A549 (cell line): ENCODE measurements around the gene FUBP1. TPM values are rescaled to one million over a fixed set of nuclear protein-coding genes. Genes with fewer than 3 reads are reported as not detected.
"Not testable (repeated sequence)": the region's sequence is repeated elsewhere in the genome, so short reads cannot be mapped to it uniquely, and the experiment has no call there.

Experiments used
- ATAC-seq, 2 experiments: fragments of 200-7000 bp in 1 of 2; fragments of >200 bp in 1 of 2; cut with Nextera tagmentation in 1 of 2; cut with Tn5 transposase in 1 of 2; 3 replicates each; pipeline versions ENCODE4 v1.8.0 to v1.9.1; 2018 to 2020; ENCODE audit warnings: mild to moderate bottlenecking in 1 of 2, moderate library complexity in 1 of 2
- CTCF ChIA-PET: fragments of 300-600 bp; sonication (Branson Sonifier 250); formaldehyde crosslinking; extraction: SDS; loops from one replicate; lab custom pipeline; 2021; ENCODE audit warnings: antibody characterized with exemption, inconsistent platforms; lab: Yijun Ruan, JAX
- POLR2A ChIA-PET: fragments of 350-600 bp; formaldehyde crosslinking; extraction: SDS; loops from one replicate; lab custom pipeline; 2021; ENCODE audit warnings: antibody characterized with exemption, inconsistent platforms; lab: Yijun Ruan, JAX
- DNase-seq, 2 experiments: peaks; one replicate each; pipeline versions ENCODE4 v3.0.0 to v3.0.0-alpha.2; 2011 to 2016; ENCODE audit warnings: low read depth in 1 of 2, low spot score in 1 of 2
- FAIRE-seq: peaks from 2 replicates; lab custom pipeline; 2011; peaks lifted over from hg19 to GRCh38; lab: Jason Lieb, UNC
- H3K27ac ChIP-seq, 2 experiments: fragments of >200 bp; sonication (Bioruptor Twin); formaldehyde crosslinking; 3 replicates each; pipeline ENCODE4 v1.5.1; 2016 to 2017
- H3K4me1 ChIP-seq: fragments of >200 bp; sonication (Bioruptor Twin); formaldehyde crosslinking; 3 replicates; pipeline ENCODE4 v1.6.1; 2016
- H3K4me2 ChIP-seq: fragments of >200 bp; sonication (Bioruptor Twin); formaldehyde crosslinking; 3 replicates; pipeline ENCODE4 v1.6.1; 2016
- H3K4me3 ChIP-seq: fragments of >200 bp; sonication (Bioruptor Twin); formaldehyde crosslinking; 3 replicates; pipeline ENCODE4 v1.5.1; 2016
- H3K9me3 ChIP-seq: fragments of >200 bp; sonication (Bioruptor Twin); formaldehyde crosslinking; 3 replicates; pipeline ENCODE4 v1.6.1; 2016
- CHD2 ChIP-seq: fragments of 150-350 bp; IDR thresholded peaks from 2 replicates; pipeline ENCODE4 v1.6.1; 2014; ENCODE audit warnings: low read length; ENCODE audit not compliant: partially characterized antibody
- E2F6 ChIP-seq: IDR thresholded peaks from 2 replicates; pipeline ENCODE4 v1.6.1; 2012; ENCODE audit warnings: low read depth, borderline replicate concordance
- GATA3 ChIP-seq: IDR thresholded peaks from 2 replicates; pipeline ENCODE4 v1.6.1; 2012; ENCODE audit warnings: borderline replicate concordance
- HMGXB4 ChIP-seq: fragments of 250-450 bp; sonication (Bioruptor Pico); IDR thresholded peaks from 2 replicates; pipeline ENCODE4 v1.5.0; 2021; ENCODE audit warnings: mild to moderate bottlenecking, moderate library complexity, borderline replicate concordance
- JUN ChIP-seq, 2 experiments: fragments of >200 bp; sonication (Bioruptor Twin); formaldehyde crosslinking; IDR thresholded peaks; 2 replicates in 1 of 2; 3 replicates in 1 of 2; pipeline ENCODE4 v1.6.1; 2016 to 2017
- PHF8 ChIP-seq: fragments of 200-600 bp; sonication (generic); IDR thresholded peaks from 2 replicates; pipeline ENCODE4 v1.6.1; 2016; ENCODE audit warnings: low read depth, mild to moderate bottlenecking, antibody characterized with exemption, moderate library complexity, borderline replicate concordance
- POLR2A ChIP-seq: IDR thresholded peaks from 2 replicates; pipeline ENCODE4 v1.6.1; 2012; ENCODE audit warnings: mild to moderate bottlenecking, low read length
- POLR2AphosphoS2 ChIP-seq: conservative IDR thresholded peaks from 2 replicates; pipeline ENCODE4 v1.6.1; 2012; ENCODE audit warnings: low read length, improper control_type of control experiment, inconsistent platforms
- RAD21 ChIP-seq, 2 experiments: fragments of >200 bp in 1 of 2; sonication (Bioruptor Twin) in 1 of 2; formaldehyde crosslinking in 1 of 2; IDR thresholded peaks in 1 of 2; conservative IDR thresholded peaks in 1 of 2; 2 replicates in 1 of 2; 3 replicates in 1 of 2; pipeline ENCODE4 v1.6.1; 2012 to 2018; ENCODE audit warnings: inconsistent platforms in 1 of 2
- REST ChIP-seq: fragments of 200-600 bp; sonication (generic); IDR thresholded peaks from 2 replicates; pipeline ENCODE4 v1.6.1; 2016; ENCODE audit warnings: antibody characterized with exemption, mild to moderate bottlenecking, moderate library complexity
- RFX5 ChIP-seq: fragments of 450-650 bp; IDR thresholded peaks from 2 replicates; pipeline ENCODE4 v1.7.1; 2014; ENCODE audit warnings: antibody characterized with exemption, mild to moderate bottlenecking, moderate library complexity
- SMC3 ChIP-seq: fragments of >200 bp; sonication (Bioruptor Twin); formaldehyde crosslinking; IDR thresholded peaks from 3 replicates; pipeline ENCODE4 v1.6.1; 2018; ENCODE audit warnings: inconsistent platforms
- WGBS: methylation state at CpG from one replicate; pipeline ENCODE4 v1.1.6; 2017; ENCODE audit errors: missing lambda C conversion rate; 5-methylcytosine and 5-hydroxymethylcytosine counted together
- polyA minus RNA-seq: library from RNA; depleted of rRNA, polyadenylated mRNA; stranded (reverse); fragments of >200 nt; gene quantifications from 2 replicates; pipeline ENCODE4 v1.2.3, GENCODE V29; 2011; rRNA and poly(A)+ RNA removed
- polyA plus RNA-seq, 4 experiments: library from polyadenylated mRNA; depleted of rRNA in 3 of 4; stranded (reverse); fragments of >200 nt; fragmentation: RNase III in 1 of 4; extraction: RNeasy Plus Mini Kit Qiagen cat#74134 plus additional on column Dnase treatment in 1 of 4; gene quantifications; 2 replicates in 3 of 4; 3 replicates in 1 of 4; pipeline ENCODE4 v1.2.3, GENCODE V29; 2011 to 2017
- TF ChIP-seq, protein P1 (sequence below): fragments of >200 bp; sonication (Bioruptor Twin); formaldehyde crosslinking; IDR thresholded peaks from 3 replicates; pipeline ENCODE4 v1.5.1; 2016

FUBP1 gene, protein sequence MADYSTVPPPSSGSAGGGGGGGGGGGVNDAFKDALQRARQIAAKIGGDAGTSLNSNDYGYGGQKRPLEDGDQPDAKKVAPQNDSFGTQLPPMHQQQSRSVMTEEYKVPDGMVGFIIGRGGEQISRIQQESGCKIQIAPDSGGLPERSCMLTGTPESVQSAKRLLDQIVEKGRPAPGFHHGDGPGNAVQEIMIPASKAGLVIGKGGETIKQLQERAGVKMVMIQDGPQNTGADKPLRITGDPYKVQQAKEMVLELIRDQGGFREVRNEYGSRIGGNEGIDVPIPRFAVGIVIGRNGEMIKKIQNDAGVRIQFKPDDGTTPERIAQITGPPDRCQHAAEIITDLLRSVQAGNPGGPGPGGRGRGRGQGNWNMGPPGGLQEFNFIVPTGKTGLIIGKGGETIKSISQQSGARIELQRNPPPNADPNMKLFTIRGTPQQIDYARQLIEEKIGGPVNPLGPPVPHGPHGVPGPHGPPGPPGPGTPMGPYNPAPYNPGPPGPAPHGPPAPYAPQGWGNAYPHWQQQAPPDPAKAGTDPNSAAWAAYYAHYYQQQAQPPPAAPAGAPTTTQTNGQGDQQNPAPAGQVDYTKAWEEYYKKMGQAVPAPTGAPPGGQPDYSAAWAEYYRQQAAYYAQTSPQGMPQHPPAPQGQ
- polyA plus RNA-seq (2011; rRNA removed): 126 and 183 TPM in 2 replicates
- 54.5 and 73.6 TPM in 2 replicates for polyA plus RNA-seq (2012; cell fraction: cytosol; rRNA removed)
- polyA plus RNA-seq (2012; cell fraction: nucleus; rRNA removed): 92.2 and 112 TPM in 2 replicates
- polyA plus RNA-seq (2017; fragmentation: RNase III; extraction: RNeasy Plus Mini Kit Qiagen cat#74134 plus additional on column Dnase treatment): 126 to 131 TPM (median 128 TPM) in 3 replicates
- polyA minus RNA-seq: 127 and 185 TPM in 2 replicates

DNA sequence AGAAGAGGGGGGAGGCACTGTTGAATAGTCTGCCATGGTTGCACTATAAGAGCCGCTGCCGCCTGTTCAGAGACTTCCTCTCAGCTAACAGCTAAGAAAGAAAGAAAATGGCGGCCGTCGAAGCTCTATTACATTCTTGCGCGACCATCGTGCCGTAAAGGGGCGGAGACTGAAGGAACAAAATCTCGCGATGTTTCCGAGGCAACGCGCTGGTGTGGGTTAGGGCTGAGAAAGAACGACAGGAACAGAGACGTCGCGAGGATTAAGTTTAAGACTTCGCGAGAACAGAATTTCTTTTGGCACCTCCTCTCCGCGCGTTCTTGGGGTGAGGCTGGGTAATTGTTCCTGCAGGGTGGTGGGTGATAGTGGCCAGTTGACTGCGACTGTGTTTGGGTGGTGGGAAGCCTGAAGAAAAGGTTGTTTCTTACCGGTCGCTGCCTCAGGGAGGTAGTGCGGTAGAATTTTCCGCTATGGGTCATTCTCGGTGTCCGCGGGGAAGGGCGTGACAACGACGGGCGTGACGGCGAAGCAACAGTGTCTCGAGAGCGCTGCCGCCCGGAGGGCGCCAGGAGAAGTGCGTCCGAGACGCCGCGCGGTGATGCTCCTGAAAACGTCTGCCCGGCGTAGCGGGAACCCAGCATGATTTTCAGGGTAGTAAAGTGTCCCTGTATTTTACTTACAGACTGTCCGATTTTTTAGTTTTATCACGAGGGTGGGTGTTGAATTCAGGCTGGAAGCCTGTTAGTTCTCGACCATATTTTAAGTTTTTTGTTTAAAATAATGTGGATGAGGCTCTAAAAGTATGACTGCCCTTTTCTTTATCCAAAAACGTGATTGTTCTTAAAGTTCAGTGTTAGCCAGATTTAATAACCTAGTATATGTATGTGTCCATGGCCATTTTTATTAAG is at the start of gene FUBP1:
Gene FUBP1 (minus strand): TSS at position 104 of the 908 bp plus-strand sequence. CDS start 68 bp downstream, at position 36.
- 1% methylated on average over 54 of the region's 57 CpGs for WGBS
- TF ChIP-seq RAD21 (conservative IDR thresholded peaks at IDR 0.05 in 1 of 2, IDR thresholded peaks at IDR 0.05 in 1 of 2) (peak in 1 of 2 experiments; percentile 5; a peak in 1 of 5 replicates), PHF8 (peak; percentile 68; the same call in 1 of the 2 replicates), REST (peak; percentile 84), RFX5 (no peak), CHD2 (peak; percentile 91), POLR2A (peak; percentile 59), SMC3 (peak; percentile 23; the same call in 1 of the 3 replicates), E2F6 (peak; percentile 15; the same call in 1 of the 2 replicates), JUN (IDR thresholded peaks at IDR 0.05) (peak; percentile 46 to 81; a peak in 3 of 5 replicates), HMGXB4 (CRISPR knock-in tag) (no peak), POLR2AphosphoS2 (no peak), GATA3 (peak; percentile 49; the same call in 1 of the 2 replicates)
- TF ChIP-seq, protein P1, sequence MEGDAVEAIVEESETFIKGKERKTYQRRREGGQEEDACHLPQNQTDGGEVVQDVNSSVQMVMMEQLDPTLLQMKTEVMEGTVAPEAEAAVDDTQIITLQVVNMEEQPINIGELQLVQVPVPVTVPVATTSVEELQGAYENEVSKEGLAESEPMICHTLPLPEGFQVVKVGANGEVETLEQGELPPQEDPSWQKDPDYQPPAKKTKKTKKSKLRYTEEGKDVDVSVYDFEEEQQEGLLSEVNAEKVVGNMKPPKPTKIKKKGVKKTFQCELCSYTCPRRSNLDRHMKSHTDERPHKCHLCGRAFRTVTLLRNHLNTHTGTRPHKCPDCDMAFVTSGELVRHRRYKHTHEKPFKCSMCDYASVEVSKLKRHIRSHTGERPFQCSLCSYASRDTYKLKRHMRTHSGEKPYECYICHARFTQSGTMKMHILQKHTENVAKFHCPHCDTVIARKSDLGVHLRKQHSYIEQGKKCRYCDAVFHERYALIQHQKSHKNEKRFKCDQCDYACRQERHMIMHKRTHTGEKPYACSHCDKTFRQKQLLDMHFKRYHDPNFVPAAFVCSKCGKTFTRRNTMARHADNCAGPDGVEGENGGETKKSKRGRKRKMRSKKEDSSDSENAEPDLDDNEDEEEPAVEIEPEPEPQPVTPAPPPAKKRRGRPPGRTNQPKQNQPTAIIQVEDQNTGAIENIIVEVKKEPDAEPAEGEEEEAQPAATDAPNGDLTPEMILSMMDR: peak; percentile 41
- TF ChIP-seq, all 56 proteins: peak for 10
- peak; percentile 70 to 98 for DNase-seq
- Histone ChIP-seq H3K27ac (peak within 1 kb of the TSS; percentile 88 to 92), H3K9me3 (no peaks in the 10 kb centered on the region), H3K4me2 (peak within 1 kb of the TSS; percentile 97), H3K4me1 (peaks cover 48% of the 10 kb centered on the region), H3K4me3 (peak within 1 kb of the TSS; percentile 71)
- ChIA-PET POLR2A (interaction anchor here (0.6 to 3.5 kb wide), 10 partner anchors 11 to 135 kb away, joined by 3 to 94 read pairs (median 3); partner anchors contain the start of gene DNAJB4), CTCF (interaction anchor here (0.7 to 4.5 kb wide), 6 partner anchors 10 to 135 kb away, joined by 3 to 28 read pairs (median 4); no protein-coding TSS in a partner anchor)
- no peak for FAIRE-seq
- ATAC-seq: peak; percentile 90 to 93

- H3K9me3 ChIP-seq, H3K4me2 ChIP-seq, H3K27ac ChIP-seq, DNase-seq, H3K4me3 ChIP-seq, H3K4me1 ChIP-seq, FAIRE-seq, ATAC-seq: not testable (repeated sequence)
- ChIA-PET POLR2A (interaction anchor here (1.3 kb wide), 1 partner anchor 42 kb away, joined by 3 read pairs; the partner anchor contains the start of gene FUBP1), CTCF (interaction anchor here (0.6 kb wide), 1 partner anchor 79 kb away, joined by 6 read pairs; no protein-coding TSS in a partner anchor)
- WGBS: 79% methylated on average over 4 of the region's 4 CpGs
Measured at GRCh38 chr1:78021134-78021533, 42.3 kb upstream of the FUBP1 start.
